ENCODE results near the gene LIMS2.

The LIMS2 gene

GRCh38 chr2:127674241-127675209 is 805 bp downstream of the LIMS2 start:
- no peak for DNase-seq

DNA sequence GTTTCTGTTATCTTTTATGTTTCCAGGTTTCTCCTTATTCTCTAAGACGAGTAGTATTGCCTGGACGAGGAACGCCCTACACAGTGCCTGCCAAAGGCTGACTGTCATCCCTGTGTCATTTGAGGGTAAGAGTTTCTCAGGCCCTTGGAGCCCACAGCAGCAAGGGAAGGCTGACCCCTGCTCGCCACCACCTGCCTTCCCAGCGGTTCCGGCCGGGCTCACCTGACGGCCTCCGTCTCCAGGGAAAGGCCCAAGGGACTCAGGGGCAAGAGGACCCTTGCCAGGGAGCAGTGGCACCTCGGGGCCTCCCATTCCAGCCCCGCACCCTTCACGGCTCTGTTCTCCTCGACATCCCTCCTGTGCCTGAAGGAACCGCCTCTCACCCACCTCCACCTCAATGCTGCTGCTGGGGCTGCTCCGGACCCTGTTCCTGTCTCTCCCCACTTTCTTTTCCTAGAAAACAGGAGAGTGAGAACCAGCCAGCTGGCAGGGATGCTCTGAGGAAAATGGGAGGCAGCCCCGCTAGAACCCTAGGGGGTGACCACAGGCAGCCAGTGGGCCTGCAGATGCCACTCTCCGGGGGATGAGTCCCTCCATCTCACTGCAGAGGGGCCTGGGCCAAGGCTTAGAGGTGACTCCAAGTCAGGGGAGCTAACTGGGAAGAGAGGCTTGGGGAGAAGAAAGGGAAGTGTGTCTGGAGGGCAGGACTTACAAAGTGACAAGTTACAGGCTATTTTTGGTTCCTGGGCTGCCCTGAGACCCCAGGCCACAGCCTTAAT is 1.9 kb downstream of the LIMS2 start:
- no peak for DNase-seq

DNA sequence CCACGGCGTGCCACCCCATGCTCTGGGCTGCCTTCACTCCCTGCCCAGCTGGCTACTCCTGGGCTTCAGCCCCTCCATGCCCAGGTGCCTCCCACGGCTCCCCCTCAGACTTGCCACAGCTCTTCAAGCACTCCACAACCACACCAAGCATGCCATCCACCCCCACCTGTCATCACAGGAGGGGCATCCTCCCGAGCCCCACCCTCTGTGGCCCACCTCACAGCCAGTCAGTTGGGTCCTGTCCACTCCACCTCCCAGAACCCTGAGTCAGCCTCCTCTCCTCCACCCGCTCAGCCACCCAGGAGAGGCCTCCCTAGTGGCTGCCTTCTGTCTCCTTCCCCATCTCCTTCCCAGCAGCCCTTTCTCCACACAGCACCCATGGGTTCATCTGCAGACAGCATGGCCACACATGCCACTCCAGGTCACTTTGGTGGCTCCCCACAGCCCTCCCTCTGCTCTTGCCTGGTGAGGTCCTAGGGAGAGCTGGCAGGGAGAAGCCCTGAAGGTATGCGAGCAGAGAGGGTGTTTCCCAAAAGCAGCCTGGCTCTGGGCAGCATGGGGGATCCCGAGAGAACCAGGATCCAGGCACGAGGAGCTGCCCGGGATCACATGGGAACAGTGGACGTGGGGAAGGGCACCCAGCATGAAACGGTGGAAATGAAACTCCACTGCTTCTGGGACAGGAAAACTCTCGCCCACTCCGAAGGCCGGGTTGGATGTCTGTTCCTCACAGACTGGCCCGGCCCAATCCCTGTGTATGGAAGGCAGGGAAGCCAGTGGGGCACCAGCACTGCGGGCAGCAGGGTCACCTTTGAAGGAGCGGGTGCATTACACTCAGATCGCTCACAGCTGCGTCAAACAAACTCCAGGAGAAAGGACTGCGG is 2.7 kb downstream of the LIMS2 start:
- no peak for DNase-seq

DNA sequence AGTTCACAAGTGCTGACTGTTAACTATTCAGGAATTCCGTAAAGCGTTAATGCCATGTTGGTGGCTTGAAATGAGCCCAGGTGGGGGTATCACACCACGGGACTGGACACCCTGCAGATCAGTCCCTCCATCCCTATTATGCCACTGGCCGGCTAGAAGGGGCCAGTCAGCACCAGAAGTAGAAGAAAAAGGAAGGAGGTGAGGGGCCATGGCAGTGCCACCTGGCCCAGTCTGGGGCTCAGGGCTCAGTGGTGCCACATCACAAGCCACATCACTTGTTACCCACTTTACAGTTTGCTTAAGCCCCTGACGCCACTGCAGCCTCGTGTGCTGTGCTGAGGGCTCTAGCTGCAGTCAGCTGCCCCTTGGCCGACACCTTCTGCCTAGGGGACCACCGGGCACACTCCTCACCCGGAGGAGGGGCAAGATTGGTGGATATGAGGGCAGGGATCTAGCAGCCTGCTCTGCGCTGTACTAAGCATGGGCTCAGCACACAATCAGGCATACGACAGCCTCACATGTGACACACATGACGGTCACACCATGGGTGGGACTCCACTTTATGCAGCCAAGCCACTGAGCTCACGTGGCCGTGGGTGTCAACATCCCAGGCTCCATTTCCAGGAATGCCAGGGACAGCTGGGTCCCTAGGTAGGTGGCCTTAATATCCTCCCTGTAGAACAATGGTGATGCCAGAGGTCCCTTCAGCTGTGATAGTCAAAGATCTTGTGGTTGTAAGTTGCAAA is 3.6 kb downstream of the LIMS2 start:
- no peak for DNase-seq

DNA sequence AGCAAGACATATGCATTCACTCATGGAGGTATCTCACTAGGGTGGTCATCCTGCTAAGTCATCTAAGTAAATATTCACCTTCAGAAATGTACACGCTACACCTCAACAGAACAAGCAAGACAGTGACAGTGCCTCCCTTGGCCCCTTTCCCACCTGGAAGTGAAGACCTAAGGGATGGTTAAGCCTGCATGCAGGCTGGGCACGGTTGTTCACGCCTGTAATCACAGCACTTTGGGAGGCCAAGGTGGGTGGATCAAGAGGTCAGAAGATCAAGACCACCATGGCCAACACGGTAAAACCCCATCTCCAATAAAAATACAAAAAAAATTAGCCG is 4.4 kb downstream of the LIMS2 start:
- DNase-seq = no peak

- DNase-seq = no peak
Measured at GRCh38 chr2:127670055-127670956, 5.0 kb downstream of the LIMS2 start.

DNA sequence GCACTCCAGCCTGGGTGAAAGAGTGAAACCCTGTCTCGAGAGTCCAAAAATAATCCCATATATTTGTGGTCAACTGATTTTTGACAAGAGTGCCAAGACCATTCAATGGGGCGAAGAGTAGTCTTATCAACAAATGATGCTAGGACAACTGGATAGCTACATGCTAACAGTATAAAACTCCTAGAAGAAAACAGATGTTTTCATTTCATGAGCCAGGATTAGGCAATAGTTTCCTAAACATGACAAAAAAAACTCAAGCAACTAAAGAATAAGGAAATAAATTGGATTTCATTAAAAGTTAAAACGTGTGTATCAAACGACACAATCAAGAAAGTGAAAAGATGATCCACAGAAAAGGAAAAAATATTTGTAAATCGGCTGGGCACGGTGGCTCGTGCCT is 6.3 kb downstream of the LIMS2 start:
- no peak for DNase-seq

DNA sequence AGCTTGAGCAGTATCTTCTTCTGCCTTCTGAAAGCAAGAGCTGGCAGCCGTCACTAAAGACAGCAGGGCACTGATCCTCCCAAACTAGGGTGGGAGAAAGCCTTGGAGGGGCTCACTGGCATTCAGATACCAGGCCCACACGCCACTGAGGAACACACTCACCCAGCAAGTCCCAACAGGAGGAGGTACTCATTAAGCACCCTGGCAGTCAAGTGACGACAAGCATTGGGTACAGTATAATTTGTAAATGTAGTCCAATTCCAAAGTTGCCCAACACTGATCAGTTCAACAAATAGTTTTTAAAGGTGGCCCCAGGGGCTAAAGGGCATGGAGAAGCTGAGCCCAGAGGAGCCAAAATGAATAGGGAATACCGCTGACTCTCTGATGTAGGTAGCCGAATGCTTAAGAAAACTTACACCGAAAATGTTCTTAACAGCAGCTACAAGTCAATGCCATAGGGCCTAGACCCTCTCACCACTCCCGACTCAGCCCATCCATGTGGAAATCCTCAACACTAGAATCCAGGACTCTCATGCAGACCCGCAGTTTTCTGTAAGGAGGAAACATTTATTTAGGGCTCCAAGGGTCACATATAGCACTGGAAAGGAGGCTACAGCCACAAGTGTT is 9.9 kb downstream of the LIMS2 start:
- DNase-seq = no peak

- no peak for DNase-seq
Measured at GRCh38 chr2:127664895-127665225, 10.5 kb downstream of the LIMS2 start.

DNA sequence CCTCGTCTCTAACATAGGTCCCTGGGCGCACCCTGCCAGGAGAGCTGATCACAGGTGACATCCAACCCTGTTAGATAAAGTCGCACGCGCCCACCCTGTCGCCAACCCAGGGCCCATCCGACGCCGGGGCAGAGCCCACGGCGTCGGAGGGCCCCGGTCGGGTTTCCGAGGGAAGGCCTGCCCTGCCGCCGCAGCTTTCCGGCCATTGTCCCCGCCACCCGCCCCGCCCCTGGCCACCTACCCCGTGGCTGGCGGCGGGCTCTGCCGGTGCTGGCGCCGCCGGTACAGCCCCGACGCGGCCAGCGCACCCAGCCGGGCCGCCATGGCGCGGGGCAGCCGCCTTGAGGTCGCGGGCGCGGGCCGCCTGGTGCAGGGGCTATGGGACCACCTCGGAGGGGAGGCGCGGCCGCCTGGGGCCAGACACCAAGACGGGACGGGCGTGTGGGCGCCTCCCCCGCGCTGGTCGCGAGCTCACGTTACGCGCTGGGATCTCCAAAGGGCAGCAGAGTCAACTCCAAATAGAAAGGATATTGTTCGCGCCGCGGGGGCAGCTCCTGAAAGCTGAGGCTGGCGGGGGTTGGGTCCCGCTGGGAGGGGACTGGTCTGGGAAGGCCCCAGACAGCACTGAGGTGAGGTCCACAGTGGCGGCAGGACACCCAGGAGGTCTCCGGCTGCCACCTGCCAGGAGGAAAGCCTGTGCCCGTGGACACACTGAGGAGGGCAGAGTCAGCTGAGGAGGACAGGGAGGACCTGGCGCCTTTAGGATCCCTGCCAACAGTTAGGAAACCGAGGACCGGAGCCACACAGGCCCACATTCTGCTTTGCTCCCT is 11.1 kb downstream of the LIMS2 start:
- no peak for DNase-seq

DNA sequence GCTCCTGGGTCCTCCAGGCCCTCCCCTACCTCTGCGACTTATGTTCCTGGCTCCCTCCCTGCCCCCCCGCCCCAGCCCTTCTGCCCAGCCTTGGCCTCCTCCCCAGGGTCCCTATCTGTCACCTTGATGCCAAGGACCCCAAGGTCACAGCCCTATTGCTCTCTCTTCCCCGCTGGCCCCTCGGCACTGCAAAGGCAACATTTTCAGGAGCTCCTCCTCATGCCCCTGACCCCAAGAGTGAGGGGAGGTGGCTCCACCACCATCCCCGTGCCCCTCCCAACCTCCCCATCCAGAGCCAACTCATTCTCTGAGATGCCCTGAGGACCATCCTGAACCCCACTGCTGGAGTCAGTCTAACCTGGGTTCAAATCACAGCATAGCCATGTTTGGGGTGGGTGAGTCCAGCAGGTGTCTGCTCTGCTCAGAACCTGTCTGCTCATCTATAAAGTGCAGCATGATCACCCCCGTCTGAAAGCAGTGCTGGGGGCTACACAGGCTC is 11.7 kb downstream of the LIMS2 start:
- no peak for DNase-seq

- DNase-seq = no peak
Measured at GRCh38 chr2:127662937-127663565, 12.3 kb downstream of the LIMS2 start.

- no peak for DNase-seq
Measured at GRCh38 chr2:127661949-127662510, 13.3 kb downstream of the LIMS2 start.

GRCh38 chr2:127661072-127661649 is 14.2 kb downstream of the LIMS2 start:
- DNase-seq = no peak

- DNase-seq = no peak
Measured at GRCh38 chr2:127660291-127660578, 15.1 kb downstream of the LIMS2 start.

GRCh38 chr2:127659408-127660290 is 15.7 kb downstream of the LIMS2 start:
- no peak for DNase-seq

GRCh38 chr2:127658641-127659407 is 16.5 kb downstream of the LIMS2 start:
- no peak for DNase-seq

Measured in HCEC 1CT (cell line).